MM.1S (cell line): ENCODE results near the gene NUDT15.

Source experiments
- CTCF ChIP-seq: fragments of 300-600 bp; sonication (generic); IDR thresholded peaks from 2 replicates; pipeline ENCODE4 v1.5.1; 2016; ENCODE audit warnings: antibody characterized with exemption, low read length, mixed read lengths
- EZH2 ChIP-seq: fragments of 300-600 bp; sonication (generic); optimal IDR thresholded peaks from 2 replicates; pipeline ENCODE3; 2017; ENCODE audit warnings: low read depth, mild to moderate bottlenecking, antibody characterized with exemption, low read length, mixed read lengths
- EZH2phosphoT487 ChIP-seq: fragments of 300-600 bp; sonication (generic); IDR thresholded peaks from 2 replicates; pipeline ENCODE4 v1.6.1; 2018; ENCODE audit warnings: antibody characterized with exemption, low read length

GRCh38 chr13:48029859-48030258, 7.7 kb upstream of the NUDT15 start:
- no peak for TF ChIP-seq CTCF
- no peak for TF ChIP-seq EZH2
- TF ChIP-seq EZH2phosphoT487, result no peak
